Endodermal cell (in vitro differentiated cells): ENCODE results near the gene NDUFB4. TPM values are rescaled to one million over a fixed set of nuclear protein-coding genes. Genes with fewer than 3 reads are reported as not detected.
"Not testable (repeated sequence)": the region's sequence is repeated elsewhere in the genome, so short reads cannot be mapped to it uniquely, and the experiment has no call there.

Source experiments
- DNase-seq: peaks from one replicate; pipeline ENCODE4 v3.0.0-alpha.2; 2017
- H3K27ac ChIP-seq: 2 replicates; pipeline ENCODE4 v1.5.1; 2013; ENCODE audit warnings: mild to moderate bottlenecking, low read depth, low read length, moderate library complexity
- H3K27me3 ChIP-seq: 2 replicates; pipeline ENCODE4 v1.6.1; 2013; ENCODE audit warnings: mild to moderate bottlenecking, low read length, moderate library complexity; ENCODE audit not compliant: insufficient read depth, control insufficient read depth, poor library complexity, severe bottlenecking
- H3K36me3 ChIP-seq: 2 replicates; pipeline ENCODE4 v1.7.0; 2013; ENCODE audit warnings: mild to moderate bottlenecking, low read length, moderate library complexity; ENCODE audit not compliant: control insufficient read depth, insufficient read depth
- H3K4me1 ChIP-seq: one replicate; pipeline ENCODE4 v1.7.0; 2013; ENCODE audit warnings: low read length; ENCODE audit not compliant: control insufficient read depth, insufficient read depth
- H3K4me3 ChIP-seq: 2 replicates; pipeline ENCODE4 v1.5.1; 2013; ENCODE audit warnings: mild to moderate bottlenecking, low read length, moderate library complexity
- H3K9ac ChIP-seq: 2 replicates; pipeline ENCODE4 v1.6.1; 2013; ENCODE audit warnings: mild to moderate bottlenecking, low read length, moderate library complexity; ENCODE audit not compliant: poor library complexity, severe bottlenecking; ENCODE audit errors: extremely low read depth
- H3K9me3 ChIP-seq: 2 replicates; pipeline ENCODE4 v1.6.1; 2013; ENCODE audit warnings: mild to moderate bottlenecking, low read length, moderate library complexity; ENCODE audit not compliant: control insufficient read depth
- H3K27ac Mint-ChIP-seq: 2 replicates; pipeline ENCODE4 v1.8.0; 2020; ENCODE audit warnings: mixed read lengths
- H3K27me3 Mint-ChIP-seq: 2 replicates; pipeline ENCODE4 v1.8.0; 2021; ENCODE audit warnings: mild to moderate bottlenecking, mixed read lengths; ENCODE audit not compliant: insufficient read depth
- H3K36me3 Mint-ChIP-seq: 2 replicates; pipeline ENCODE4 v1.8.0; 2020; ENCODE audit warnings: low read depth, mixed read lengths
- H3K4me1 Mint-ChIP-seq: 2 replicates; pipeline ENCODE4 v1.8.0; 2020; ENCODE audit warnings: mixed read lengths
- H3K4me3 Mint-ChIP-seq: 2 replicates; pipeline ENCODE4 v1.8.0; 2020; ENCODE audit warnings: mild to moderate bottlenecking, moderate library complexity, mixed read lengths
- H3K9me3 Mint-ChIP-seq: 2 replicates; pipeline ENCODE4 v1.8.0; 2020; ENCODE audit warnings: mild to moderate bottlenecking, mixed read lengths
- CTCF ChIP-seq: fragments of 200-600 bp; sonication (generic); conservative IDR thresholded peaks from 2 replicates; pipeline ENCODE4 v1.5.0; 2021; ENCODE audit warnings: antibody characterized with exemption, mild to moderate bottlenecking
- WGBS, 2 experiments: methylation state at CpG; one replicate each; pipeline versions ENCODE4 v1.1.5 to v1.1.7; 2013; ENCODE audit warnings: missing lambda C conversion rate in 2 of 2, mixed read lengths in 1 of 2; ENCODE audit not compliant: insufficient coverage in 1 of 2, insufficient read length in 1 of 2; 5-methylcytosine and 5-hydroxymethylcytosine counted together
- total RNA-seq, 2 donors: library from RNA; stranded (reverse); fragmentation: NEBNext Ultra II Directional in 1 of 2; extraction: Animal tissue kit (Norgen Biotek cat#: 25700) in 1 of 2; gene quantifications; 2 replicates in 1 of 2; 3 replicates in 1 of 2; pipeline ENCODE4 v1.2.1, GENCODE V29; 2021

NDUFB4 gene
- total RNA-seq, 2 donors from 2014 or later: 144 to 181 TPM

GRCh38 chr3:120608506-120608905, 12.4 kb downstream of the NDUFB4 start:
- Histone ChIP-seq H3K9ac (no peak overlapping the region), H3K27ac (no peak overlapping the region), H3K36me3 (no peaks in the 10 kb centered on the region), H3K9me3 (no peaks in the 10 kb centered on the region), H3K27me3 (no peaks in the 10 kb centered on the region), H3K4me1 (peaks cover 6% of the 10 kb centered on the region), H3K4me3 (no peak overlapping the region)
- no peaks in the 10 kb centered on the region for H3K27me3 Mint-ChIP-seq
- H3K36me3 Mint-ChIP-seq: no peaks in the 10 kb centered on the region
- DNase-seq: no peak
- TF ChIP-seq CTCF: no peak
- no peak overlapping the region for H3K4me3 Mint-ChIP-seq
- H3K27ac Mint-ChIP-seq: no peak overlapping the region
- peaks cover 5% of the 10 kb centered on the region for H3K9me3 Mint-ChIP-seq
- H3K4me1 Mint-ChIP-seq: peaks cover 13% of the 10 kb centered on the region
- WGBS, 2 experiments: 94 to 97% methylated on average over 3 to 4 of the region's 4 CpGs

GRCh38 chr3:120614765-120615164, 18.6 kb downstream of the NDUFB4 start:
- Histone ChIP-seq H3K9ac (no peak overlapping the region), H3K4me3 (no peak overlapping the region), H3K27ac (no peak overlapping the region), H3K4me1 (no peaks in the 10 kb centered on the region), H3K36me3 (no peaks in the 10 kb centered on the region), H3K27me3 (no peaks in the 10 kb centered on the region), H3K9me3 (no peaks in the 10 kb centered on the region)
- peaks cover 3% of the 10 kb centered on the region for H3K4me1 Mint-ChIP-seq
- peaks cover under 1% of the 10 kb centered on the region for H3K9me3 Mint-ChIP-seq
- DNase-seq: no peak
- no peak for TF ChIP-seq CTCF
- no peaks in the 10 kb centered on the region for H3K36me3 Mint-ChIP-seq
- H3K4me3 Mint-ChIP-seq: no peak overlapping the region
- H3K27me3 Mint-ChIP-seq: no peaks in the 10 kb centered on the region
- H3K27ac Mint-ChIP-seq: no peak overlapping the region
- 91 to 100% methylated on average over 2 to 6 of the region's 8 CpGs for WGBS, 2 experiments

- H3K36me3 Mint-ChIP-seq: no peaks in the 10 kb centered on the region
- H3K27me3 Mint-ChIP-seq: no peaks in the 10 kb centered on the region
- H3K36me3 ChIP-seq: no peaks in the 10 kb centered on the region
- DNase-seq: no peak
- H3K27ac Mint-ChIP-seq: no peak overlapping the region
- H3K27me3 ChIP-seq: no peaks in the 10 kb centered on the region
- no peaks in the 10 kb centered on the region for H3K4me1 ChIP-seq
- H3K27ac ChIP-seq: no peak overlapping the region
- no peak overlapping the region for H3K4me3 ChIP-seq
- peaks cover 2% of the 10 kb centered on the region for H3K9me3 Mint-ChIP-seq
- H3K9me3 ChIP-seq: no peaks in the 10 kb centered on the region
- H3K4me1 Mint-ChIP-seq: peaks cover 5% of the 10 kb centered on the region
- 91 to 98% methylated on average over 10 to 13 of the region's 13 CpGs for WGBS, 2 experiments
- TF ChIP-seq CTCF: no peak
- H3K9ac ChIP-seq: no peak overlapping the region
- no peak overlapping the region for H3K4me3 Mint-ChIP-seq
Measured at GRCh38 chr3:120615847-120616609, 19.9 kb downstream of the NDUFB4 start.

GRCh38 chr3:120616745-120617144, 20.6 kb downstream of the NDUFB4 start:
- H3K27ac Mint-ChIP-seq: not testable (repeated sequence)

More at GRCh38 chr3:120616745-120617144, 20.6 kb downstream of the NDUFB4 start:
- H3K27me3 ChIP-seq, H3K4me1 Mint-ChIP-seq, DNase-seq, H3K36me3 ChIP-seq, H3K27me3 Mint-ChIP-seq, H3K9me3 Mint-ChIP-seq, H3K4me3 Mint-ChIP-seq, H3K36me3 Mint-ChIP-seq, H3K9me3 ChIP-seq, H3K4me1 ChIP-seq, H3K9ac ChIP-seq, H3K4me3 ChIP-seq, H3K27ac ChIP-seq: not testable (repeated sequence)
- 88 to 92% methylated on average over 7 to 8 of the region's 8 CpGs for WGBS, 2 experiments
